ENCODE data around the gene OTX2. TPM values are rescaled to one million over a fixed set of nuclear protein-coding genes. Genes with fewer than 3 reads are reported as not detected.

Gene OTX2
- total RNA-seq, 4 donors from 2014 or later, result not detected

- no peak for TF ChIP-seq POLR2A (IDR thresholded peaks at IDR 0.05)
- TF ChIP-seq CTCF (IDR thresholded peaks at IDR 0.05), result no peak
- no peak for TF ChIP-seq EP300 (IDR thresholded peaks at IDR 0.05)
- WGBS, 2 donors, result 4 to 6% methylated on average over 25 of the region's 25 CpGs
- Histone ChIP-seq H3K4me3 (no peak overlapping the region), H3K9me3 (no peaks in the 10 kb centered on the region), H3K27me3 (peaks cover 0 to 100% of the 10 kb centered on the region in 2 donors), H3K27ac (no peak overlapping the region), H3K36me3 (no peaks in the 10 kb centered on the region), H3K4me1 (peaks cover 0 to 52% (median 14%) of the 10 kb centered on the region in 4 donors)
- DNase-seq (ENCODE audit: low spot score in 2 of 2), result no peak
These were observed 2.3 kb upstream of the OTX2 start for GRCh38 chr14:56812364-56813141.

- no peak for DNase-seq (ENCODE audit: low spot score in 2 of 2)
- no peaks in the 10 kb centered on the region for H3K9me3 ChIP-seq
- no peaks in the 10 kb centered on the region for H3K36me3 ChIP-seq
- whole genome bisulfite sequencing, 2 donors, result 4 to 5% methylated on average over 27 to 31 of the region's 39 CpGs
- peaks cover 0 to 52% (median 14%) of the 10 kb centered on the region in 4 donors for H3K4me1 ChIP-seq
- no peak overlapping the region for H3K4me3 ChIP-seq
- no peak for TF ChIP-seq CTCF (IDR thresholded peaks at IDR 0.05)
- no peak for TF ChIP-seq POLR2A (IDR thresholded peaks at IDR 0.05)
- TF ChIP-seq EP300 (IDR thresholded peaks at IDR 0.05), result no peak
- no peak overlapping the region for H3K27ac ChIP-seq
- H3K27me3 ChIP-seq, result peaks cover 0 to 100% of the 10 kb centered on the region in 2 donors
These were observed 1.5 kb upstream of the OTX2 start for GRCh38 chr14:56811593-56812363.

- DNase-seq (ENCODE audit: low spot score in 2 of 2), result no peak
- Histone ChIP-seq H3K27me3 (peaks cover 0 to 100% of the 10 kb centered on the region in 2 donors), H3K9me3 (no peaks in the 10 kb centered on the region), H3K4me3 (no peak overlapping the region), H3K4me1 (peaks cover 0 to 45% (median 14%) of the 10 kb centered on the region in 4 donors), H3K36me3 (no peaks in the 10 kb centered on the region), H3K27ac (no peak overlapping the region)
- TF ChIP-seq CTCF (IDR thresholded peaks at IDR 0.05) (no peak), EP300 (IDR thresholded peaks at IDR 0.05) (no peak), POLR2A (IDR thresholded peaks at IDR 0.05) (no peak)
- WGBS, 2 donors, result 6 to 7% methylated on average over 31 of the region's 31 CpGs
These were observed 735 bp upstream of the OTX2 start for GRCh38 chr14:56810836-56811592.

DNA sequence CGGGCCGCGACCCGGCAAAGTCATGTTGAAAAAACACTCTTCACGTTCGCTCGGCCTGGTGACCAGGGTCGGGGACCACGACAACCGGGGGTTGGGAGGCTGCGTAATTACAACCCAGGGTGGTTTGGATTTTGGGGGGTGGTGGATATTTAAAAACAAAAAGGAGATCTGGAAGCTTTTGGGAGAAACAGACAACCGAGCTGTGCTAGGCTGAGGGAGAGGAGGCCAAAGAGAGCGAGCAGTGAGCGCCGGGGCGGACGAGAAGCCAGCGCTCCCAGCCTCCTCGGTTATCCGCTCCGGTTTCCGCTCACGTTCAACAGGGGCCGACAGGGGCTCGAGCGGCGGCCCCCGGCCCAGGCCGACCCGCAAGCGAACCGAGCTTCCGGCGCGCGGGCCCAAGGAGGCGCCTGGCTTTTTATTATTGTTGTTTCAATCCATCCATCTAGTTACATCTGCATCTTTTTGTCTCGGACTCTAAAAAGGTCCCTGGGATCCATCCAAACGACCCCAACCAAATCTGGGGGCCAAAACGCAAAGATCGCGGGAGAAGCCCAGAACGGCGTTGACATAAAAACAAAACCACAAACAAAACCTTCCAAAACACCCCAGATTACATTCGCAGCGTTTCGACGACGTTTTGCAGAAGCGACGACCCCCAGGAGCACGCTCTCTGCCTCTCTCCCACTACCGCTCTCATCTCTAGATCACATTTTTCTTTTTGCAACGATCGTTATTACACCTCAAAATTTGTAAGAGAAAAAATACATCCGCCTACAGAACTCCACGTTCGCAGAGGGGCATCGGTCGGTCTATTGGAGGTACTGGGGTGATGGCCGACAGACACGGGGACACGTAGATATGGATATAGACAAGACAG, 771 bp downstream of the OTX2 start:
- H3K4me1 ChIP-seq, result peaks cover 0 to 44% (median 14%) of the 10 kb centered on the region in 4 donors
- H3K27ac ChIP-seq, result no peak overlapping the region
- no peaks in the 10 kb centered on the region for H3K36me3 ChIP-seq
- peak overlapping the region in 1 of 4 donors; percentile 30 for H3K4me3 ChIP-seq
- no peaks in the 10 kb centered on the region for H3K9me3 ChIP-seq
- TF ChIP-seq POLR2A (IDR thresholded peaks at IDR 0.05) (no peak), EP300 (IDR thresholded peaks at IDR 0.05) (no peak), CTCF (IDR thresholded peaks at IDR 0.05) (no peak)
- 6 to 8% methylated on average over 59 to 63 of the region's 63 CpGs for WGBS, 2 donors
- peaks cover 0 to 100% of the 10 kb centered on the region in 2 donors for H3K27me3 ChIP-seq
- no peak for DNase-seq (ENCODE audit: low spot score in 2 of 2)

Measured in tibial nerve (tissue), 4 donors.